ENCODE measurements around the gene SASS6.

The SASS6 gene

DNA sequence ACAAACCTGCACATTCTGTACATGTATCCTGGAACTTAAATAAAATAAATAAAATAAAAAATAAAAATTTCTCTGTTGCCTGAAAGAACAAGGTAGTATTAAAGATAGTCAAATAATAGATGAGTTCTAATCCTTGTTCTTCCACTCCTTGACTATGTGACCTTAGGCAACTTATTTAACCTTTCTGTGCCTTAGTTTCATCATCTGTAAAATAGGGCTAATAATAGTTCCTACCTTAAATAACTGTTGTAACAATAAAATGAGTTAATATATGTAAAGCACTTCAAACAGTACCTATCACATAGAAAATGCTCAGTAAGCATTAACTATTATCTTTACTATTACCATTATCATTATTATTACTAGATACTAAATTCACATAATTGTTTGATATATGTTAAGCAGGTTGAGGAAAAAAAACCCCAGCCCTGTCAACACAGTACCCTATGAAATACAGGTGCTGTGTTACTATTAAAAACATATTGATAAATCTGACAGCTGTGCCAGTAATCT lies 23.1 kb downstream of the SASS6 start:
- DNase-seq (ENCODE audit: low read depth in 2 of 2) = no peak

DNA sequence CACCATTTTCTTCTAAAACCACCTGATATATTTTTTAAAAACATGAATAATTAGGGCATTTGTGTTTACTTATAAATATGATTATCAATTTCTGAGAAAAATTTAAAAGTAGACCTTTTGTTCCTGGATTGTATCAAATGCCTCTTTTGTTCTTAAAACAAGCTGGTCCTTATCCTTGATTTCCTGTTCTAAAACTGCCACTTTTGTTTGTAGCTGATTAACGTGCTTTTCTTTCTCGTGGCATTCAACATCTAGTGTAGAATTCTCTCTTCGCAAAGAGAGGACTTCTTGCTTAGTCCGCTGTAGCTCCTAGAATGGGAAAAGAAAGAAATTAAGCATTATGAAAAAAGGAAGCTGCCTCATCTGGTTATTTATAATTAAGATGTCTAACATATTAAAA lies 25.0 kb downstream of the SASS6 start:
- DNase-seq (ENCODE audit: low read depth in 2 of 2) = no peak

DNA sequence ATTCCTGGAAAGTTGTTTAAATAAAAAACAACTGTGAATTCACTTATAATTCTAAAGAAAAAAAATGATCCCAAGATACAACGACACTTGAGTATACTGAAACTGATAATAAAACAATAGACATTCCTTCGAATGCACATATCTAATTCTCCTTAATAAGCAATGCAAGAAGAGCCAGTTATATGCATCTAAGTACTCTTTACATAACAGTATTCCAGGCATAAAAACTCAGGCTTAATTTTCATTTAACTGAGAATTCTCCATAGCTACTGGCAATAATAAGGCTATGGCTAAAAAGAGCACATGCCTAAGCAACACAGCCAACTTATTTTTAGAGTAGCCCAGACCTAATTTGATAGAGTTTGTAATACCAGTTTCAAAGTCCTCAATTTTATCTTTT lies 31.2 kb downstream of the SASS6 start:
- no peak for DNase-seq (ENCODE audit: low read depth in 2 of 2)

DNA sequence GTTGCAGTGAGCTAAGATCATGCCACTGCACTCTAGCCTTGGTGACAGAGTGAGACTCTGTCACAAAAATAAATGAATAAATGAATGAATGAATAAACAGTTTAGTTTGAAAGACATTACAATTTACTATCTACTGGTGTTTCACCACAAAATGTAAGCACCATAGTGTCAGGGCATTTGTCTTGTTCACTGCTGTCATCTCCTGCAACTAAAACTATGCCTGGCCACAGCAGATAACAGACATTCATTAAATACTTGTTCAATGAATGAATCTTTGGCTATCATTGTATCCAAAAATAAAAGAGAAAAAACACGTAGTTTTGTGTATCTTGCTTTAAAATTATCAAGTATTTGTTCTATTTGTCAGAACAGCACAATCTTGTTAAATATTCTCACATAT lies 32.5 kb downstream of the SASS6 start:
- no peak for DNase-seq (ENCODE audit: low read depth in 2 of 2)

DNA sequence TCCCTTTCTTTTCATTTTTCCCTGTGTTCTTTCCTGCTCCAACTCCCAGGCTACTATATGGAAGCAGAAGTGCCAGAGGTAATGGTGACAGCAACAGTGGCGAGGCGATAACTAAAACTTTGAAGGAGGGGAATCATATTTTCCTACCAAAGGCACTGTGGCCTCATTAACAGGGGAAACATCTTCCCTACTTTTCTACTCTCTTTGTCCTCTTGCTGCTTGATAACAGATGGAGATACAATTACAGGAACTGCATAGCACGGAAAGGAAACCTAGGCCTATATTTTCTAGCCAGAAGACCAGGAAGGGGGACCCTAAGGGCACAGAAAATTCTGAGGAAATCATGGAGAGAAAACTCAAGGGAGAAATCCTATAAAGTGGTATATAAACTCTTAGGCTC lies 42.3 kb downstream of the SASS6 start:
- DNase-seq (ENCODE audit: low read depth in 2 of 2) = no peak

DNA sequence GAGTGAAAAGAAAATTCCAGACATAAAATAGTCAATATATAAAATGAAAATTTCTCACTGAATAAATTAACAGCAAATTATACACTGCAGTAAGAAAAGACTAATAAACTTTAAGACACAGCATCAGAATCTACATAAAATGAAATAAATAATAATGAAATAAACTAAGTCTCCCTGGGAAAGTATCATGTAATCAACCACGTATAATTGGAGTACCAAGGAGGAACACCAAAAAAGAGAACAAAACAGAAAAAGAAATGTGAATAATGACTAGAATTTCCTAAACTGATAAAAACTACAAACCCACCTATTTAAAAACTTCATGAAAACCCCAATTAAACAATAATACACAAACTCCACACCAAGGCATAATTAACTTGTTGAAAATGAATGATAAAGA lies 43.6 kb downstream of the SASS6 start:
- no peak for DNase-seq (ENCODE audit: low read depth in 2 of 2)

DNA sequence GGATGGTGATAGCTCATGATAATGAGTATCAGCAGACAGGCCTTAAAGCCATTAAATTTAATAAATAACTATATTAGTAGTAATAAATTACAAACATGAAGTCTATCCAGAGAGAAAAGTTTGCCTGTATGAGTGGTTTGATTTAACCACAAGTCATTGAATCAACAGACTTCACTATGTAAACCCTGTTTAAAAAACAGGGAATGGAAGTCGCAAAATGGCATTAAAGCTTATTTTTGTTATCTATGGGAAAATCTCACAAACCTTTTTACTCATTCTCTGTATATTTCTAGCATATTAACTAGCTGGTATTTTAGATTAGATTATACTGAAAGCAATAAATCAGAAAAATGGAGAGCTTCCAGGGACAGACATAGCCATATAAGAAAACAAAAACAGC lies 45.3 kb downstream of the SASS6 start:
- no peak for DNase-seq (ENCODE audit: low read depth in 2 of 2)

DNA sequence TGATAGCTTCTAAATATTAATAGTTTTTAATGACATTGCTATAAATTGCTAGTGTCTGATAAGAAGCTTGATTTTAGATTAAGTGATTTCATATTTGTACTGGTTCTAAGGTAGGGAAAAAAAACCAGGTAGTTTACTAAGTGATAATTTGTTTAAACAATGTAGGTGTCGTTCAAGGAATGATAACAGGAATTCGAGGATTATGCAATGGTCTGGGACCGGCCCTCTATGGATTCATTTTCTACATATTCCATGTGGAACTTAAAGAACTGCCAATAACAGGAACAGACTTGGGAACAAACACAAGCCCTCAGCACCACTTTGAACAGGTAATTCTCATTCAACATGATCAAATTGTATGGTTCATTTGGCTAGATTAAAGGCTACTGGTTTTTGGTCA lies 52.4 kb downstream of the SASS6 start:
- DNase-seq (ENCODE audit: low read depth in 2 of 2) = no peak

DNA sequence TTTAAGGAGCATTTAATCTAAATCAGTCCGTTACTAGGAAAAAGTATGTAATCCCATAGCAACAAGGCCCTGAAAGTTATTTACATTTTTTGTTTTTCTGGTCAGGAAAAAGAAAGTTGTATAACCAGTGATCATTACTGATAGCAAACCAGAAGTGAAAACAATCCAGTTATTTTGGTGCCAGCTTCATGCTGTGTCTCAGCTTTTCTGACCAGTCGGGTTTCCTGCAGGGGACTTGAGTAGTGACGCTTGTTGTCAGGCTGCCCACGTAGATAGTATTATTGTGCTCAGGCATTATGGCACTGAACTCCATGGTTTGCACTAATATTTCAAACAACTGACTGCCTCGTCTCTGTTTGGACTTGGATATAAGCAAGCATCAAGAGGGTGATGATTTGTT lies 55.2 kb downstream of the SASS6 start:
- DNase-seq (ENCODE audit: low read depth in 2 of 2) = no peak

DNA sequence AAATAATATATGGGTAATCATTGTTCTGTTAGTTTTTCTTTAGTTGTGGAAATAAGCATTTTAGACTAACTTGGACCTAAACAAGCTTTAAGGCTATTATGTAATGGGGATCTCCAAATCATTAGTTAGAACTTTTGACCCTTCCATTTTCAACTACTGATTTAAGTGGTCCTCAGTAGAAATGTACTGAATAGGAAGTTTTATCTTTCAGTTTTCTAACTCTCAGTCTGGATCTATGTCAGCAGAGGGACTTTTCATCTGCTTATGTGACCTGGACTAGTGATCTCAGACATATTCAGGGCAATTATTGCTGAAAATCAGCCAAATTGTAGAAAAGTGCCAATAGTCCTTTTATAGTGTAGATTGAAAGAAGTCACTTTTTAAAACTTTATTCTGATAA lies 56.0 kb downstream of the SASS6 start:
- no peak for DNase-seq (ENCODE audit: low read depth in 2 of 2)

DNA sequence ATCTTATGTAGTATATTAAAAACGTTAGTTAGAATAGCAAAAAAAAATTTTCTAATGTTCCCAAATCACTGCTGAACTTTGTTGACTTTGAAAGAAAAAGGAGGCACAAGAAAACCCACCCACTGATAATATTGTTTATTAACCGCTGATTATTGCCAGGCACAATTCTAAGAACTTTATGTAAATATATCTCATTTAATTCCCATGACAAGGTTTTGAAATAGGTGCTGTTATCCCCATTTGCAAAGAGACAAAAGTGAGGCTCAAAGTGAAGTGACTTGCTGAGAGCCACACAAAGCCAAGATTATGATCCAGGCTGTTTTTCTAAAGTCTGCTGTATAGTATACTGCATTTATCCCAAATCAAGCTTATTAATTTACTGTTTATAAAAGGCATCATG lies 56.4 kb downstream of the SASS6 start:
- DNase-seq (ENCODE audit: low read depth in 2 of 2) = no peak

DNA sequence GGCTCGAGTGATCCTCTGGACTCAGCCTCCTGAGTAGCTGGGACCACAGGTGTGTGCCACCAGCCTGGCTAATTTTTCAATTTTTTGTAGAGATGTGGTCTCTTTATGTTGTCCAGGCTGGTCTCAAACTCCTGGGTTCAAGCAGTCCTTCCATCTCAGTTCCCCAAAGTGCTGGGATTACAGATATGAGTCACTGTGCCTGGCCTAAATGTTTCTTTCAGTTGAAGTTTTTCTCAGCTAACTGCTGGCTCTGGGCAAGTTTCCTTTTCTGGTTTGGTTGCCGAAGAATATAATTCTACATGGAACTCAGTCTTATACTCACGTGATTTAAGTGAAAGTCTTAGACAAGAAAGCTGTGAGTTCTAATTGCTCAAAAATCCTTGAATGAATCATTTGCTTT lies 57.0 kb downstream of the SASS6 start:
- no peak for DNase-seq (ENCODE audit: low read depth in 2 of 2)

DNA sequence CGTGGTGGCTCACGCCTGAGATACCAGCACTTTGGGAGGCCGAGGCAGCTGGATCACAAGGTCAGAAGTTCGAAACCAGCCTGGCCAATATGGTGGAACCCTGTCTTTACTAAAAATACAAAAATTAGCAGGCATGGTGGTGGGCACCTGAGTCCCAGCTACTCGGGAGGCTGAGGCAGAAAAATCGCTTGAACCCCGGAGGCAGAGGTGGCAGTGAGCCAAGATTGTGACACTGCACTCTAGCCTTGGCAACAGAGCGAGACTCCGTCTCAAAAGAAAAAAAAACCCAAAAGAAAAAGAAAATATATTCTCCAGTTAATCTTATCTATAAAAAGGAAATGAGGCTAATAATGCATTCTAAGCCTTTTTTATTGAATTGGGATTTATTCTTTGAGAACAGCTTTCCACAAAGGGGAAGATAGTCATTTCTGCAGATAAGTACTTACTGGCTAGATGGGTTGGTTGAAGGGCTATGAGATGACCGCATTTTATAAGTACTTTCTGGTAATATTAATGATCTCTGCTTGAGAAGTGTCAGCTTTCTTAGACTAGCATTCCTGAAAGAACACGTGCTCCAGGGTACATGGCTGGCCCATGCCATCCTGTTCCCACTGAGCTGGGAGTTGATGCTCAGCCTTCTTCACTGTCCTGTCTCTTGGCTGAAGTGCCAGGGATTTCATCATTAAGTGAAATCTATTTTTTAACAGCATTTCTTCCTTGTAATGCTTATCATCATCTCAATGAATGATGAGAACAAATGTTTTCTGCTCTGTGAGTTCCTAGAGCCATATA lies 57.9 kb downstream of the SASS6 start:
- DNase-seq (ENCODE audit: low read depth in 2 of 2) = no peak

DNA sequence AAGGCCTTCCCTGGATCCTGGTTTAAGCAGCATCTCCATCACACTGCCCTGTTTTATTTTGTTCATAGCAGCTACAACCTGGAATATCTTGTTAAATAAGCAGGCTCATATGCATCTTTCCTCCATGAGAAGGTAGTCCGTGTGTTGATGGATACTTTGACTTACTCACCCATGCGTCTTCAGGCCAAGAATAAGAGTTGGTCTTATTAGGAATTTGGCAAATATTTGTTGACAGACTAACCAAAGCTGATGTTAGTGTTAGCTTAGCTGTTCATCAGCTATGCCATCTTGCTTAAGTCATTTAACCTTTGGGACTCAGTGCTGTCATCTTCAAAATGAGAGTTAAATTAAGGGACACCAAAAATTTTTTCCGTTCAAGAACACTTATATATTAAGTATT lies 59.2 kb downstream of the SASS6 start:
- no peak for DNase-seq (ENCODE audit: low read depth in 2 of 2)

DNA sequence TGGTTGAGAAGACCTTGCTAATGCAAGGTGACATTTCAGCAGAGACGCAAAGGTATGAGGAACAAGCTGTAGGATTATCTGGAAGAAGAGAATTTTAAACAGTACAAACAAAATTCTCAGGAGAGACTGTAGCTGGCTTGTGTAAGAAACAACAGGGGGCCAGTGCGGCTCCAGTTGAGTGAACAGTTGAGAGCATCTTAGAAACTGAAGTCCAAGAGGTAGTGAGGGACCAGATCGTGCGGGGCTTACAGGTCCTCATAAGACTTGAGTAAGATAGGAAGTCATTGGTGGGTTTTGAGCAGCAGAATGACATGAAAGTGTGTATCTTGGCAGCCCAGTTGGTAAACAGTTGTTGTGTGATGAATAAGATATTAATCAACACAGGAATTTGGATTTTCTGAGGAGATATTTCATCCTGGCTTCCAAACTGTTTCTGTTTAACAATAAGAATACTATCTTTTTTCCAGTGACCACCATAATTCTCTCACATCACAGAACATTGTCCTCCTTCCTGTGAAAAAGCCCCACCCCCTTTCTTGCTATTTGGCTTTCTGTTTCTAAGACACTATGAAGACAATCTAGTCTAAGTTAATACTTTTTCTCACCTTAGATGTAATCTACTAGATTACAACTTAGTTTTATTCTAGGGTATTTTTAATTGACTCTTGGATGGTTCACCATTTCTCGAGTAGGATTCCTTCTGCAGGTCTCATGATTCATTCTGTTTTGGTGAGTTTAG lies 62.4 kb downstream of the SASS6 start:
- no peak for DNase-seq (ENCODE audit: low read depth in 2 of 2)

DNA sequence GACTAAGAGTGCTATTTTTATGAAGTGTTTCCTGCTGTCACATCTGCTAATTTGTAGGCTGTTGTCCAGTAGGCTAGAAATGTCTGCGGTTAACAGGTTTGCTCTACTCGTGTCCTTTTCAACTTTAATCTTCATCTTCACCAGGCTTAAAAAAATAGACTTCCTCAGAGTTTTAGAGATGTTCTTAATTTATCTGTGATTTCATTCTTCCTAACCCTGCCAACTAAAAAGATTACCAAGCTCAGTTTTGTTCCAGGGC lies 66.8 kb downstream of the SASS6 start:
- DNase-seq (ENCODE audit: low read depth in 2 of 2) = no peak

DNA sequence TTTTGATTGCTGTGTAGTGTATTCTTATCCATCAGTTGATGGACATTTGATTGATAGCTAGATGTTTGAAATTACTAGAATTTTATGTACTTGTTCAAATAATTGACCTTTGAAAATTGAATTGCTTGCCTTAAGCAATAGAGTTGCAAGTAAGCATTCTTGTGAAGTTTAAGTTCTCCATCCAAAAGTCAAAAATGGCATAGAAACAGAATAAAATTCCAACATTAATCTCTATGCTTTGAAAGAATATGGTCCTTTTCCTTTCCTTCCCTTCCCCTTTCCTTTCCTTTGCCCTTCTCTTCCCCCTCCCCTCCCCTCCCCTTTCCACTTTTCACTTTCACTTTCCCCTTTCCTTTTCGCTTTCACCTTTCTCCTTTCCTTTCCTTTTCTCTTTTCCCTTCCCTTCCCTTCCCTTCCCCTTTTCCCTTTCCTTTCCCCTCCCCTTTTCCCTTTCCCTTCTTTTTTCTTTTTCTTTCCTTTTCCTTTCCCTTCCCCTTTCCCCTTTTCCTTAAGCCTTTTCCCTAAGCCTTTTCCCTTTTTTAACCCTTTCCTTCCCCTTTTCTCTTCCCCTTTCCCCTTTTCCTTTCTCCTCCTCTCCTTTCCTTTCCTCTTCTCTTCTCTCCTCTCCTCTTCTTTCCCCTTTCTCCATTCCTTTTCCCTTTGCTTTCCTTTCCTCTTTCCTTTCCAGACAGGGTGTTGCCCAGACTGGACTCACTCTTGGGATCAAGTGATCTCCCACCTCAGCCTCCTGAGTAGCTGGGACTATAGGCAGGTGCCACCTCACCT lies 67.4 kb downstream of the SASS6 start:
- no peak for DNase-seq (ENCODE audit: low read depth in 2 of 2)

DNA sequence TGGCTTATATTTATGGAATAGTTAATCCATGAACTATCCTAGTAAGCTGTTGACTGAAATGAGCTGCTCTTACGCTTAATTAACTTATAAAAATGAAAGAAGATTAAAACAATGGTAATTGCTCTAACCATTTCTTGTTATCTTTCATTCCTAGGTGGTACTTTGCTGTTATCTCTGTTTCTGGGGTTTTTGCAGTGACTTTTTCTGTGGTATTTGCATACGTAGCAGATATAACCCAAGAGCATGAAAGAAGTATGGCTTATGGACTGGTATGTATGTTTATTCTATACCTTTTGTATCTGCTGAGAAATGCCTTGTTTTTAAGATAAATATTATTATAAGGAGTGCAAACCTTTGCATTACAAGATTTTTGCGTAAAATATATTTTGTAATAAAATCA lies 71.0 kb downstream of the SASS6 start:
- no peak for DNase-seq (ENCODE audit: low read depth in 2 of 2)

DNA sequence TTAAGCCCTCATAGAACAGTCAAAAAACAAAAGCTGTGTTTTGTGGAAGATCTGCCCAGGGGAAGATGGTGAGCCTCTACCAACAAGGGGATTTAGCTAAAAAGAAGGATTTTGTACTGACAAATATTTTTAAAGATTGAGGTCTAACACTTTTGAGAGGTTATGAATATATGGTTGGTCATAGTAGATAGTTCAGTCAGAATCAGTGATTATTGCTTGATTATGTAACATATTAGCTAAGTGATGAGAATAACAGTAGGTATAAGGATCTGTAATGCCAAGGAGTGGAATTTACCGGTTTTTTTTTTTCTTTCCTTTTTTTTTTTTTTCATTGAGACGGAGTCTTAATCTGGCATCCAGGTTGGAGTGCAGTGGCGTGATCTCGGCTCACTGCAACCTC lies 79.0 kb downstream of the SASS6 start:
- DNase-seq (ENCODE audit: low read depth in 2 of 2) = no peak

DNA sequence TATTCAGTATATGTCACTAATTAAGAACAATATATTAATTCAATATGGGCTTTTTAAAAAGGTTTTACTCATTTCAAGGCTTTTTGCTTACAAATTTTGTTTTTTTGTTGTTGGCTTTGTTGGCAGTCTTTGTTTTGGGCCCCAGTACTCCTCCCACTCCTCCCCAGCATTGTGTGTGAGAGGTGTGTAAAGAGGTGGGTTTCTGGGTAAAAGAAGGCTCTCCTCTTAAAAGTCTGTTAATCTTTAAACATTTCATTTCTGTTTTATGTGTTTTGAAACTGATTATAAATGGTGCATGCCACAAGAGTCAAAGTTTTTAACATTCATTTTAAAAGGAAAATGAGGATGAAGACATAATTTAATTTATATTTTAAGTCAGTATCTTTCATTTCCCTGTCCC lies 79.6 kb downstream of the SASS6 start:
- no peak for DNase-seq (ENCODE audit: low read depth in 2 of 2)

DNA sequence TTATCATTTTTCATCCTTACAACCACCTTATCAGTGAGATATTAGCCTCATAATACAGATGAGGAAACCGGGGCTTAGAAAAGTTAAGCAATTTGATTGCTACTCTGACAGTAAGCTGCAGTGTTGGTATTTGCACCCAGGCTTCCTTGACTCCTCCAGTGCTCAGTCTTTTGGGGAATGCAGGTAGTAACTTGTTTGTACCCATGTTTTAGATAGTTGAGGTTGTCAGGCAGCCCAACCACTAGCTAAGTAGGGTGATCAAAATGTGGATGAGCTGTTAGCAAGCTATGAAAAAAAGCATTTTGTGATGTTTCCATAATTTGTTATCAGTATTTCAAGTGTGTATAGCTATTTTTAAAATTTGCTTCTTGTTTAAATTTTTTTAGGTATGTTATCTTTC lies 80.8 kb downstream of the SASS6 start:
- no peak for DNase-seq (ENCODE audit: low read depth in 2 of 2)

DNA sequence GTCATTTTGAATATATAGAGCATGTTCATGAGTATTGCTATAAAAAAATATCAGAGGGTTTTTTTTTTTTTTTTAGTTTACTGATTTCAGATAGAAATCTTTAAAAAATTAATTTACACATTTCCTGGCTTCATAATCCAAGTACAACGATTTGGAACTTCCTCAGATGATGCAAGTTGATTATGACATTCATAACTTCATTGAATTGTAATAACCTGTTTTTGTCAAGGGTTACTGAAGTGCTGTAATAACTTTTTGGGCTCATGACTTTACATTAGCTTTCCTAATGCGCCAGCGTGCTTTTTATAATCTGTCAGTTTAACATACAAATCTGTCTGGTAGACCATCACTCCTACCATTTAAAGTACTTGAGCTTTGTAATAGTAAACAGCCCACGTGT lies 81.3 kb downstream of the SASS6 start:
- no peak for DNase-seq (ENCODE audit: low read depth in 2 of 2)

DNA sequence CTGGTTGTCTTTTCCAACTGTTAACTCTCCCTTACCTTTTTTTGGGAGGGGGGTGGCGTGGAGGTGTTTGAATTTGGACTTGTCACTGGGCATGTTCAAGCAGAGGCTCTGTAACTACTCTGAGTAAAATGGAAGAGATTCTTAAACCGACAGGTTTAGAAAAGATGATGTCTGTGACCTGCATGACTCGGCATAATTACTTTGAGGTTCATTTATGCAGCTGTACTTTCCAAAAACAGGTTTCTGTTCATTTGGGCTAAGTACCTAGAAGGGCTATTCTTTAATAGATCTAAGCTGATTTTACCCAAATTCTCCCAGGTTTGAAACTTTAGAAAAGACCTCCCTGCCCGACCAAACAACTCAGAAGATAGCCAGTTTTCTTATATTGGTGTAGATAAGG lies 82.6 kb downstream of the SASS6 start:
- DNase-seq (ENCODE audit: low read depth in 2 of 2) = no peak
